HG03575 (cell line): Measurements from ENCODE around the gene TNFRSF8.
A peak's percentile ranks its signal among the peaks of the same experiment; 100 is the strongest.
"Not testable (repeated sequence)": the region's sequence is repeated elsewhere in the genome, so short reads cannot be mapped to it uniquely, and the experiment has no call there.

Experiments used
- ATAC-seq: cut with Tn5 transposase; IDR thresholded peaks from one replicate; pipeline ENCODE4 v1.9.1; 2021; ENCODE audit not compliant: unreplicated experiment, insufficient number of reproducible peaks, low FRiP score; ENCODE audit errors: extremely low read depth

Gene TNFRSF8

DNA sequence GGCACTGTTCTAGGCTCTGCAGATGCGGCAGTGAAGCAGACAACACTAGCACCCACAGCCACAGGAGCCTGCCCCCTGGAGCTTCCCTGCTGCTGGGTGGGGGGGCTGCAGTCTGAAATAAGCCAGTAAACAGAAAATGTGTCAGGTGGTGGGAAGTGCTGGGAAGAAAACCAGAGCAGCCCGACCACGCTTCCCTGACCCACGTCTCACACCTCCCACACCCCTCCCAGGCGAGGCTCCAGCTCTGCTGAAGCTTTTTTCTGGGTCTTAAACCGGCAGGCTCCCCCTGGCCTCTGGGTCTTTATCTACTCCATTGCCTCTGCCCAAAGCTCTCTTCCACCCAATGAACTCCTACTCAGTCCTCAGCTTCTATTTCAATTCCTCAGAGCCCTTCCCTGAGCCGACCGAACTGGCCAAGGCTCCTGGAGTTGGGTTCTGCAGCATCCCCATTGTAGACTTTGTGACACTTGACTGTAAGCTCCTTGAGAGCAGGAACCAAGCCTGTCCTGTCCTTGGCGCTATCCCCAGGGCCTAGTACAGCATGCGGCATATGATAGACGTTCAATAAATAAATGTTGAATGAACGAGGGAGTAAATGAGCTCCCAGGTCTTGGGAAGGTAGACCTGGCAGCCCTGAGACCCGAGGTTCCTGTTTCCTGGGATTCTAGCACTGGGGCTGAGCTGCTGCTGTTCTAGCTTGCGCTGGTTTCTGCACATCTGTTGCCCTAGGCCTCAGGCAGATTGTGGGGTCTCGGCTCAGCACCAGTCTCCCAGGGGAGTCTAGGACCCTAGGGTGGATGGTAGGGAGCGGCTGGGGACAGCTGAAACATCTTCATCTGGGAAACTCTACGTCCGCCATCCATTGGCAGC lies 25.4 kb upstream of the TNFRSF8 start:
- no peak for ATAC-seq

DNA sequence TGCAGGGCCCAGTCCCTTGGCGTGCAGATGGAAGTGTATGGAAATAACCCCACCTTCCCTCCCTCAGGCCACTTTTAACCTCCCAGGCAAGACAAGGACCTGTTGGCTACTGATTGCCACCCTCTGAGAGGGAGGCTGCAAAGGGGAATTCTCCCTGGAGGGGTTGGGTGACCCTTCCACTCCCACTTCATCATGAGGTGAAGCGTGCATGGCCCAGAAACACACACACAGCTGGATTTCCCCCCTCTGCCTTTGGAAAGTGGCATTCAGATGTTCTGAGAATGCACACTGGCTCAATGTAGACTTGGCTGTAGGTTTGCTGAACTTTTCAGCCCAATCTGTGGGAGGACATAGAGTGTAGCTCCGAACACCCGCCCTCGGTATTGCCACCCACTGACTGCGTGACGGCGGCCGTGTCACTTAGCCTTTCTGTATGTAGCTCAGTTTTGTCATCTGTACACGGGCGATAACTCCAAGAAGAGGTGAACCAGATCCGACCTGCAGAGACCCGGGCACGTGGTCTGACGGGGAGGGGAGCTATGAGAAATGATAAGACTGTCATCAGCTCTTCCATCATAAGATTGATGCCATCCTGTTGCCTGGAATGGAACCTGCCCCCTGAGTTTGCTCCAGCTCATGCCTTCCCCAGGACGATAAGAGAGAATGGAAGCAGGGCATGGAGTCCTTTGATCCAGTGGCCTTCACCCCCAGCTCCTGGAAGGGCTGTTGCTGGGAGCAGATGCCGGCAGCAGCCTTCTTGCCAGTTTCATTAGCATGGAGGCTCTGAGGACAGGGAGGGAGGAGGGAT lies 24.5 kb upstream of the TNFRSF8 start:
- ATAC-seq: no peak

DNA sequence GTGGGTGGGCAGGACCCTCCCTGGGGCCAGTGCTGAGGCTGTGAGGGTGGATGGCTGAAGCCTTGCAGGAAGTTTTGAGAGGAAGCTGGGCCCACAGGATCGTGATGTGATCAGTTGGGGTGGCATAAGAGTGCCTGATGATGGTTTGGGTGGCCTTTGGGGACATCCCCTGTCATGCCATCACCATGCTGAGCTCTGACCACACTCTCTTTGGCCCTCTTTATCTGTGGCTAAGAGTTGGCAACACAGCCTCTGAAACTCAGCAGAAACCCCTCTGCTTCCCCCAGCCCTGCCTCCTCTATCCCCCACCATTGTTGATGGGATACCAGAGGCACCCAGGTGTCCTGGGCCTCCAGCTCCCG lies 24.0 kb upstream of the TNFRSF8 start:
- ATAC-seq: no peak

DNA sequence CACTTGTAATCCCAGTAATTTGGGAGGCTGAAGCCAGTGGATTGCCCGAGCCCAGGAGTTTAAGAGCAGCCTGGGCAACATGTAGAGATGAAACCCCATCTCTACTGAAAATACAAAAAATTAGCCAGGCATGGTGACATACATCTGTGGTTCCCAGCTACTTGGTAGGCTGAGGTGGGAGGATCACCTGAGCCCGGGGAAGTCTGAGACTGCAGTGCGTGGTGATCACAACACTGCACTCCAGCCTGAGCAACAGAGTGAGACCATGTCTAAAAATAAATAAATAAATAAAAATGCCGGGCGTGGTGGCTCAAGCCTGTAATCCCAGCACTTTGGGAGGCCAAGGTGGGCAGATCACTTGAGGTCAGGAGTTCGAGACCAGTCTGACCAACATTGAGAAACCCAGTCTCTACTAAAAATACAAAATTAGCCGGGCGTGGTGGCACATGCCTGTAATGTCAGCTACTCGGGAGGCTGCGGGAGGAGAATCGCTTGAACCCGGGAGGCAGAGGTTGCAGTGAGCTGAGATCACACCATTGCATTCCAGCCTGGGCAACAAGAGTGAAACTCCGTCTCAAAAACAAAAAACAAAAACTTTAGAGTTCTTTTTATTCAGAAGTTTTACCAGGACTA lies 23.2 kb upstream of the TNFRSF8 start:
- not testable (repeated sequence) for ATAC-seq

- no peak for ATAC-seq
These were observed 22.5 kb upstream of the TNFRSF8 start for GRCh38 chr1:12040457-12041051.

- not testable (repeated sequence) for ATAC-seq
These were observed 18.8 kb upstream of the TNFRSF8 start for GRCh38 chr1:12044187-12044877.

GRCh38 chr1:12046749-12047119 lies 16.4 kb upstream of the TNFRSF8 start:
- ATAC-seq: no peak

GRCh38 chr1:12047120-12047876 lies 15.8 kb upstream of the TNFRSF8 start:
- ATAC-seq: no peak

DNA sequence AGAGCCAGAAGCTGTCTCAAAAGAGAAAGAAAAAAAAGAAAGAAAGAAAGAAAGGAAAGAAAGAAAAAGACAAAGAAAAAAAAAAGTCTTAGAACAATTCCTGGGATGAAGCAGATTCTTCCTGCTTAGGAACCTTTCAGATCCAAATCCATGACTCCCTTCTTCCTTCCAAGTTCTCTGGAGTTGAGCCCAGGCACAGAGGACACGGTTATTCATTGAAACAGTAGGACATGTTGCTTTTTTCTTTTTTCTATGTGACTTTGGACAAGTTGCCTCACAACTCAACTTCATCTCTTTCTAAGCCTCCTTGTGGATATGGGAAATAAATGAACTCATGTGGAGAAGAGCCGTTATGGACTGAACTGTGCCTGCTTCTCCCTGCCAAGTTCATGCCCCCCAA lies 14.7 kb upstream of the TNFRSF8 start:
- no peak for ATAC-seq

- no peak for ATAC-seq
These were observed 13.5 kb upstream of the TNFRSF8 start for GRCh38 chr1:12049616-12050015.

DNA sequence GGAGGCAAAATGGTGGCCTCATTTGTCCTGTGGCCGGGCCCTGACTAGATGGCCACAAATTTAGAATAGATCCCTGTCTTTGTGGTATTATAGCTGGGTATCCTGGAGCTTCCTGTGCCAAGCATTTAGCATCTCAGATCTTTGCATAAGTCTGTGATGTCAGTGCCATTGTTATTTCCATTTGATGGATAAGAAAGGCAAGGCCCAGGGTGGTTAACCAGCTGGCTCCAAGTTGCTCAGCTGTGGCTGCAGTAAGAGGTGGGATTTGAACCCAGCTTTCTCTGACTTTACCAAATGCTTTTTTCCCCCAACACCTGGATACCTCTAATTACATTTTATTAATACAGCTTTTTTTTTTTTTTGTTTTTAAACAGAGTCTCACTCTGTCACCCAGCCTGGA lies 11.7 kb upstream of the TNFRSF8 start:
- ATAC-seq: no peak

DNA sequence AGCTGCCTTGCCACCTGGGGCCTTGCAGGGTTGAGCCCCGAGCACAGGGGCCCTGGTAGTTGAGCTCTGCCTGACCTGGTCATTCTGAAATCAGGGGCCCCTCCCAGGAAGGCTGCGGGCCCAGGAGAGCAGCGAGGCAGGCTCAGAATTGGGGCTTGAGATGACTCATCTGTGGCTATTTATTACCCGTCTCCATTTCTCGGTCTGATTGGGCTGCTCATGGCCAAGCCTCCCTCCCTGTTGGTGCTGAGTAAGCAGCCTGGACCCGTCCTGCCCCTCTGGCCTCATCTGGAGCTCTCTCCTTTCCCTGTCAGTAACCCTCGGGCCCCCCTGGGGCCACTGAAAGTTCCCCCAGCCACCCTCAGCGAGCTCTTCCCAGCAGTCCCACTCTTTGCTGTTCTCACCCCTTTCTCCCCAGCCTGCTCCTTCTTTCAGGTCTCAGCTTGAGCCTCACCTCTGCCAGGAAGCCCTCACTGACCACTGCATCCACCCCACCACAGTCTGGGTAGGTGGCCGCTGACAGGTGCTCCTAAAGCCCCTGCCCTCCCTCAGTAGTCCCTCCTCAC lies 11.0 kb upstream of the TNFRSF8 start:
- peak; percentile 41 for ATAC-seq

GRCh38 chr1:12052997-12053686 lies 10.0 kb upstream of the TNFRSF8 start:
- no peak for ATAC-seq

GRCh38 chr1:12053752-12054548 lies 9.2 kb upstream of the TNFRSF8 start:
- no peak for ATAC-seq

DNA sequence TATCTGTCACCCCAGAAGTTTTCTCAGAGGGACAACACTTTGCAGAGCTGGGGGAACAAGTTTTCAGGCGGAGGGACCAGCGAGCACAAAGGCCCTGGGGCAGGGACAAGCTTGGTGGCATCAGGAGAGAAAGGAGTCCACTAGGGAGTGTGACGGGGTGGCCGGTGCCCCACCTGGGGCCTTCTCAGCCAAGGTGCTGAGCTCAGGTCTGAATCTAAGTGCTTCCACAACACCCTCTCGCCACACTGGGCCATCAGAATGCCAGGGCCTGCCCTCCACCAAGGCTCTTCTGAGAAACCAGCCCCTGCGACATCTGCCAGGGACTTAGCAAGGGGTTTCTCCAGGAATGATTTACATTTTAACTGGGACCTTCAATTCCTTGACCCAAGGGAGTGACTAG lies 7.8 kb upstream of the TNFRSF8 start:
- ATAC-seq: no peak

DNA sequence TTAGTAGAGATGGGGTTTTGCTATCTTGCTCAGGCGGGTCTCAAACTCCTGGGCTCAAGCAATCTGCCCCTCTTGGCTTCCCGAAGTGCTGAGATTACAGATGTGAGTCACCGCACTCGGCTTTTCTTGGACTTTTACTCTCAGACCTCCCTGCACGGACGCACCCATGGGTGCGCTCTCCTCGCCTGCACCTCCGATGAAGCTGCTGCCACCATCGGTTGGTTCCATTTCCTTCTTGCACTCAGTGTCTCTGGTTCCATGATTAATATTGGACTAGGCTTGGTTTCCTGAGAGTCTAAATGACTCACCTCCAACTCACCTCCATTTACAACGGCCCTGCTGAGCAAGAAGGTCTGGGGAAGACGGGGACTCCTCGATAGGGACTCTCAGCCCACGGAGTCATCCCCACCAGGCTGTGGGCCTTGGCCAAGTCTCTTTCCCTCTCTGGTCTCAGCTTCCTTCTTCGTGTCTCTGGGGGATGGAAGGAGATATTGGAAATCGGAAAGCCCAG lies 6.7 kb upstream of the TNFRSF8 start:
- ATAC-seq: no peak

DNA sequence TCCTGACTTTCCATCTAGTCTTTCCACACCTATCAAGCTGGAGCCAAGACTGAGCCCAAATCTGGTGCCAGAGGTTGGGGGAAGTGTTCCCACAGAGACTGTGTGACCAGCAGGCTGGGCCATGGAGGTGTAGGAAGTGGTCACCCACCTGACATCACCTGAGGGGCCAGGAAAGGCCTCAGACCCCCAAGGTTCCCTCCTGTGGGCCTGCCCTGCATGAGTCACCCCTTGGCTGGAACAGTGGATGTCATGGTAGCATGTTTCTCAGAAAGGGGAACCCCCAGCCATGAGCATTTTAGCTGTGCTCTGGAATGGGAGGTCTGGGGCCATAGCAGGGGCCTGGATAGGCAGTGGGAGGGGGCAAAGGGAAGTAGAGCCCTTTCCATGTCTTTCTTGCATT lies 5.7 kb upstream of the TNFRSF8 start:
- no peak for ATAC-seq
